ENCODE results near the gene TMUB1. TPM values are rescaled to one million over a fixed set of nuclear protein-coding genes. Genes with fewer than 3 reads are reported as not detected.

TMUB1 gene
- total and polyA plus RNA-seq, 10 donors: 27.1 to 73.4 (median 39.4) TPM

DNA sequence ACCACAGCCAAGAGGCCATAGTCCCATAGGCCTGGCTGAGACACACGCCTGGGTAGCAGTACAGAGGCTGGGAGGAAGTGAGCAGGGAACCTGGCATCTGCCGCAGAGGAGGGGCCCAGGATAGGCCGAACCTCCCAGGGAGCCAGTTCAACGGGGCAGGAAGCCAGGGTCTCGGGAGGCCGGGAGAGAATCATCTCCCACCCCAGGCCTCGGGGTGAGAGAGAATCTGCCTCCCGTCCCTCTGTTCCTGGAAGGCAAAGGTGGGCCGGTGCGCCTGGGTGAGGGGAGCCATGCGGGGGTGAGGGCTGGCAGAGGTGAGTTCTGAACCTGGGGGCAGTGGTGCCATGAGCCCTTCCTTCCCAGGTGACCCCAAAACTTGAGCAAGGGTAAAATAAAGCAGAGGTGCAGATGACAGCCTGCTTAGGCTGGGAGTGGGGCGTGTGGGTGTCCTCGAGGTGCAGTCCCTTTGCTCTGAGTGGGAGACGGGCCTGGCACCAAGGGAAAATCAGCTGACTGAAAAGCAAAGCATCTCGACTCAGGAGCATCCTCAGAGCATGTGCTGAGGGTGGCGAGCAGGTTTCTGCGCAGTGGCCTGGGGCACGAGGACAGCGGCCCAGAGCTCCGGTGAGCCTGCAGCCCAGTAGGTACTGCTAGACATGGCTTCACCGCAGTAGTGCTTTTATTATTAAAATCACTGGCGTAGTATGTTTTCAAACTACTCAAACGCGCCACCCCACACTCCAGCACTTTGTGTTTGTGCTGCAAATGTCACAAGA is 18.5 kb upstream of the TMUB1 start:
- Histone ChIP-seq H3K27ac (no peak overlapping the region), H3K4me1 (peaks cover 0 to 15% (median 8%) of the 10 kb centered on the region in 6 donors), H3K4me3 (no peak overlapping the region), H3K27me3 (replicated peaks in 1 of 7) (no peaks in the 10 kb centered on the region), H3K36me3 (peaks cover 0 to 15% (median 0%) of the 10 kb centered on the region in 6 donors), H3K9me3 (no peaks in the 10 kb centered on the region)
- 83 to 90% (median 87%) methylated on average over 24 of the region's 24 CpGs for WGBS, 5 donors
- no peak for DNase-seq
- intact Hi-C loops (cut with DNase I; ENCODE audit: low total_unique reads): no loop called here
- TF ChIP-seq POLR2AphosphoS5 (IDR thresholded peaks at IDR 0.05): no peak
- TF ChIP-seq POLR2A (IDR thresholded peaks at IDR 0.05): no peak

DNA sequence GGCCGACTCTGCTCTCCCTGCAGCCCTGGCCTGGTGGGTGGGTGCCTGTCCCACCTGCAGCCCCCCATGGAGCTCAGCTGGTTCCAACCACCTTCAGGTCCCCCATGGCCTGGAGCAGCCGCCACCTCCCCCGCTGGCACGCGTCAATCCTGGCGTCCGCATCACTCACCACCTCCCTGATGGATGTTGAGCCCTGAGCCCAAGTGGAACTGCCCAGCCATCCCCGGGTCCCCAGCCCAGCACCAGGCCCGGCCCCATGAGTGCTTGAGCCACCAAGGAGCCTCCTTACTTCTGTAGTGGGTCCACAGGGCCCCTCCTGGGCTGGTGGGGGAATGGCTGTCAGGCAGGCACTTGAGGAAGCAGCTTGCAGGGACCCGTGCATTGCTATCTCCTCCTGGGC is 17.6 kb upstream of the TMUB1 start:
- Histone ChIP-seq H3K9me3 (no peaks in the 10 kb centered on the region), H3K4me1 (peaks cover 0 to 16% (median 8%) of the 10 kb centered on the region in 6 donors), H3K27ac (no peak overlapping the region), H3K36me3 (peaks cover 0 to 19% (median 0%) of the 10 kb centered on the region in 6 donors), H3K4me3 (no peak overlapping the region), H3K27me3 (replicated peaks in 1 of 7) (no peaks in the 10 kb centered on the region)
- intact Hi-C loops (cut with DNase I; ENCODE audit: low total_unique reads): no loop called here
- WGBS, 5 donors: 91 to 97% (median 94%) methylated on average over 10 of the region's 10 CpGs
- TF ChIP-seq POLR2AphosphoS5 (IDR thresholded peaks at IDR 0.05) (no peak), POLR2A (IDR thresholded peaks at IDR 0.05) (no peak)
- TF ChIP-seq, protein P1, sequence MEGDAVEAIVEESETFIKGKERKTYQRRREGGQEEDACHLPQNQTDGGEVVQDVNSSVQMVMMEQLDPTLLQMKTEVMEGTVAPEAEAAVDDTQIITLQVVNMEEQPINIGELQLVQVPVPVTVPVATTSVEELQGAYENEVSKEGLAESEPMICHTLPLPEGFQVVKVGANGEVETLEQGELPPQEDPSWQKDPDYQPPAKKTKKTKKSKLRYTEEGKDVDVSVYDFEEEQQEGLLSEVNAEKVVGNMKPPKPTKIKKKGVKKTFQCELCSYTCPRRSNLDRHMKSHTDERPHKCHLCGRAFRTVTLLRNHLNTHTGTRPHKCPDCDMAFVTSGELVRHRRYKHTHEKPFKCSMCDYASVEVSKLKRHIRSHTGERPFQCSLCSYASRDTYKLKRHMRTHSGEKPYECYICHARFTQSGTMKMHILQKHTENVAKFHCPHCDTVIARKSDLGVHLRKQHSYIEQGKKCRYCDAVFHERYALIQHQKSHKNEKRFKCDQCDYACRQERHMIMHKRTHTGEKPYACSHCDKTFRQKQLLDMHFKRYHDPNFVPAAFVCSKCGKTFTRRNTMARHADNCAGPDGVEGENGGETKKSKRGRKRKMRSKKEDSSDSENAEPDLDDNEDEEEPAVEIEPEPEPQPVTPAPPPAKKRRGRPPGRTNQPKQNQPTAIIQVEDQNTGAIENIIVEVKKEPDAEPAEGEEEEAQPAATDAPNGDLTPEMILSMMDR (IDR thresholded peaks at IDR 0.05 in 8 of 11, conservative IDR thresholded peaks at IDR 0.05 in 3 of 11): no peak
- no peak for DNase-seq

DNA sequence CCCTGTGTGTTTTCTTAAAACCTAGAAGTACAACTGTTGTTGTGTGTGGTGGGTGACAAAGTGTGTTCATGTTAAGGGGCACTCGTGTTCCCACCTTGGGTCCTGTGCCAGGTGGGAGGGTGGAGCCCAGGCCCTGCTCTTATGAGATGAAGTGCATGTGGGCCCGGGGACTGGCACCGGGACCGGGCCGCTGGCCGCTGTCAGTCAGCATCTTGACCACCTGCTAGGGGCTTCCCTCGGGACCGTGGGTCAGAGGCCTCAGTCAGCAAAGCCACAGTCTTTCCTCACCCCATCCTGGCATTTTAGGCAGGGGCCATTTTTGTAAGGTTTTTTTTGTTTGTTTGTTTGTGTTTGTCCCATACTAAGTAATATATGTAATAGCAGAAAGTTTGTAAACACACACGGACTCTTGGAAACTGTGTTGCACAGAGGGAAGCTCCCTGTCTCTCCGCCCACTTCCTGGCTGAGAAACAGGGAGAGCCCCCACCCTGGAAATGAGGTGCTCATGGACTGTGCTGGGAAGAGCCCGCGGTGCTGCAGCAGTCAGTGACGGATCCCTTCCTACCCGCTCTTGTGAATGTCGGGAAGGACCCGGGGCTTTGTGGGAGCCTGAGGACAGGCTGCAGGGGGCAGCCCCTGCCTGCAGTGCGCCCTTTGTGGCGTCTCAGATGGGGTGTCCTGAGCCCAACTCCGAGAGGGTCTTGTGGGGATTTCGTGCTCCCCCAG is 16.4 kb upstream of the TMUB1 start:
- no peak for TF ChIP-seq POLR2A (IDR thresholded peaks at IDR 0.05)
- TF ChIP-seq POLR2AphosphoS5 (IDR thresholded peaks at IDR 0.05): peak in 1 of 3 donors; percentile 23
- Histone ChIP-seq H3K9me3 (no peaks in the 10 kb centered on the region), H3K36me3 (peaks cover 0 to 17% (median 0%) of the 10 kb centered on the region in 6 donors), H3K27me3 (replicated peaks in 1 of 7) (no peaks in the 10 kb centered on the region), H3K27ac (no peak overlapping the region), H3K4me3 (no peak overlapping the region), H3K4me1 (peaks cover 0 to 23% (median 16%) of the 10 kb centered on the region in 6 donors)
- intact Hi-C loops (cut with DNase I; ENCODE audit: low total_unique reads): no loop called here
- WGBS, 5 donors: 62 to 83% (median 78%) methylated on average over 17 to 20 of the region's 20 CpGs
- no peak for DNase-seq

DNA sequence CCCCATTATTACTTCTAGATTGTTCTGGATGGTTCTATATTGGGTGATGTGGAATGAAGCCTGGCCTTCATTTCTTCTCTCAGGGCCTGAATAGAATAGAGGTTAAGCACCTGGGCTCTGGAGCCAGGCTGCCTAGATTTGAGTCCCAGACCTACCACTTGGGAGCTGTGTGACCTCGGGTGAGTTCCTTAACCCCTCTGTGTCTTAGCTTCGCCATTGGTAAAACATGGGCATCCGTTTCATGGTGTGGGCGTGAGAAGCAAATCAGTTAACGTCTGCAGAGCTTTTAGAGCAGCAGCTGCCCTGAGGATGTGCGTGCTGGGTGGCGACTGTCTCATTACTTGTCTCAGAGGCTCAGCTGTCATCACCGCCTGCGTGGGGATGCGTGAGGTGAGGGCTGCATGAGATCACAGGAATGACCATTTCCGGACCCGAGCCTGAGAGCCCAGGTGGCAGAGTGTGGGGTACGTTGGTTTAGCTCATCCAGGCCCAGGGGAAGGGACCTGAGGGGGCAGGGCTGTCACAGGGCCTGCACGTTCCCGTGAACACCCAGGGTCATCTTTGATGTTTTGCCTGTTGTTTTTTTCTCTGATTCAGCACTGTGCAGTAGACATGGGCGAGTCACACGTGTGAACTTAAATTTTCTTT is 12.7 kb upstream of the TMUB1 start:
- intact Hi-C loops (cut with DNase I; ENCODE audit: low total_unique reads): no loop called here
- H3K27me3 ChIP-seq (replicated peaks in 1 of 7): no peaks in the 10 kb centered on the region
- no peaks in the 10 kb centered on the region for H3K9me3 ChIP-seq
- TF ChIP-seq, protein P1 (IDR thresholded peaks at IDR 0.05 in 8 of 11, conservative IDR thresholded peaks at IDR 0.05 in 3 of 11): no peak
- TF ChIP-seq POLR2A (IDR thresholded peaks at IDR 0.05): no peak
- TF ChIP-seq POLR2AphosphoS5 (IDR thresholded peaks at IDR 0.05): no peak
- DNase-seq: no peak
- peaks cover 0 to 21% (median 0%) of the 10 kb centered on the region in 6 donors for H3K36me3 ChIP-seq
- H3K4me1 ChIP-seq: peaks cover 7 to 53% (median 26%) of the 10 kb centered on the region in 6 donors
- H3K27ac ChIP-seq: no peak overlapping the region
- 78 to 87% (median 86%) methylated on average over 17 of the region's 17 CpGs for WGBS, 5 donors
- no peak overlapping the region for H3K4me3 ChIP-seq

All from spleen (tissue), 11 donors.